ENCODE data around the gene SLC31A1. TPM values are rescaled to one million over a fixed set of nuclear protein-coding genes. Genes with fewer than 3 reads are reported as not detected.

Gene SLC31A1
- total RNA-seq, 1 donor, result 45.2 TPM

- DNase-seq (ENCODE audit: insufficient read length, low spot score, missing footprints), result no peak
- no peaks in the 10 kb centered on the region for H3K9me3 ChIP-seq (ENCODE audit: low read depth, low read length)
- H2AFZ ChIP-seq (ENCODE audit: low read length), result no peak overlapping the region
- no peak for TF ChIP-seq CTCF (IDR thresholded peaks at IDR 0.05; ENCODE audit: extremely low read depth, low read depth, low read length)
- H3K27me3 ChIP-seq (ENCODE audit: insufficient read depth, low read length), result no peaks in the 10 kb centered on the region
- no peaks in the 10 kb centered on the region for H3K4me1 ChIP-seq (ENCODE audit: insufficient read depth, low read length)
- peaks cover 33% of the 10 kb centered on the region for H3K36me3 ChIP-seq (ENCODE audit: insufficient read depth, low read length)
- H3K4me3 ChIP-seq (ENCODE audit: insufficient read depth, low read length), result no peak overlapping the region
- H3K79me2 ChIP-seq (ENCODE audit: insufficient read depth, low read length), result peaks cover 33% of the 10 kb centered on the region
- peaks cover 4% of the 10 kb centered on the region for H4K20me1 ChIP-seq (ENCODE audit: insufficient read depth, low read length)
- no peak overlapping the region for H3K27ac ChIP-seq (ENCODE audit: low read depth, low read length)
- H3K4me2 ChIP-seq (ENCODE audit: insufficient read depth, low read length), result no peak overlapping the region
Observed at GRCh38 chr9:113210815-113211214, 10.5 kb upstream of the SLC31A1 start.

- no peak for DNase-seq (ENCODE audit: insufficient read length, low spot score, missing footprints)
- no peak overlapping the region for H2AFZ ChIP-seq (ENCODE audit: low read length)
- H3K4me2 ChIP-seq (ENCODE audit: insufficient read depth, low read length), result no peak overlapping the region
- TF ChIP-seq CTCF (IDR thresholded peaks at IDR 0.05; ENCODE audit: extremely low read depth, low read depth, low read length), result no peak
- no peaks in the 10 kb centered on the region for H3K27me3 ChIP-seq (ENCODE audit: insufficient read depth, low read length)
- no peaks in the 10 kb centered on the region for H3K9me3 ChIP-seq (ENCODE audit: low read depth, low read length)
- H3K27ac ChIP-seq (ENCODE audit: low read depth, low read length), result no peak overlapping the region
- peaks cover 64% of the 10 kb centered on the region for H3K79me2 ChIP-seq (ENCODE audit: insufficient read depth, low read length)
- H3K4me1 ChIP-seq (ENCODE audit: insufficient read depth, low read length), result peaks cover 9% of the 10 kb centered on the region
- no peak overlapping the region for H3K4me3 ChIP-seq (ENCODE audit: insufficient read depth, low read length)
- peaks cover 4% of the 10 kb centered on the region for H4K20me1 ChIP-seq (ENCODE audit: insufficient read depth, low read length)
- peaks cover 6% of the 10 kb centered on the region for H3K36me3 ChIP-seq (ENCODE audit: insufficient read depth, low read length)
Observed at GRCh38 chr9:113215132-113215531, 6.2 kb upstream of the SLC31A1 start.

GRCh38 chr9:113216406-113216805 lies 4.9 kb upstream of the SLC31A1 start:
- Histone ChIP-seq H3K4me2 (ENCODE audit: insufficient read depth, low read length) (no peak overlapping the region), H3K79me2 (ENCODE audit: insufficient read depth, low read length) (peaks cover 74% of the 10 kb centered on the region)
- no peak for TF ChIP-seq CTCF (IDR thresholded peaks at IDR 0.05; ENCODE audit: extremely low read depth, low read depth, low read length)

GRCh38 chr9:113219186-113219936 lies 2.0 kb upstream of the SLC31A1 start:
- peaks cover 28% of the 10 kb centered on the region for H3K4me1 ChIP-seq (ENCODE audit: insufficient read depth, low read length)
- H3K9me3 ChIP-seq (ENCODE audit: low read depth, low read length), result no peaks in the 10 kb centered on the region
- peak overlapping the region; percentile 97 for H3K4me3 ChIP-seq (ENCODE audit: insufficient read depth, low read length)
- DNase-seq (ENCODE audit: insufficient read length, low spot score, missing footprints), result no peak
- peaks cover 90% of the 10 kb centered on the region for H3K79me2 ChIP-seq (ENCODE audit: insufficient read depth, low read length)
- H3K4me2 ChIP-seq (ENCODE audit: insufficient read depth, low read length), result peak overlapping the region; percentile 98
- H3K27ac ChIP-seq (ENCODE audit: low read depth, low read length), result peak overlapping the region; percentile 92
- peaks cover 6% of the 10 kb centered on the region for H3K36me3 ChIP-seq (ENCODE audit: insufficient read depth, low read length)
- H3K27me3 ChIP-seq (ENCODE audit: insufficient read depth, low read length), result no peaks in the 10 kb centered on the region
- no peak overlapping the region for H2AFZ ChIP-seq (ENCODE audit: low read length)
- peaks cover 6% of the 10 kb centered on the region for H4K20me1 ChIP-seq (ENCODE audit: insufficient read depth, low read length)
- TF ChIP-seq CTCF (IDR thresholded peaks at IDR 0.05; ENCODE audit: extremely low read depth, low read depth, low read length), result no peak

More at GRCh38 chr9:113216406-113216805, 4.9 kb upstream of the SLC31A1 start:
- H3K27ac ChIP-seq (ENCODE audit: low read depth, low read length), result no peak overlapping the region
- H3K4me3 ChIP-seq (ENCODE audit: insufficient read depth, low read length), result no peak overlapping the region
- peaks cover 10% of the 10 kb centered on the region for H4K20me1 ChIP-seq (ENCODE audit: insufficient read depth, low read length)
- peaks cover 6% of the 10 kb centered on the region for H3K36me3 ChIP-seq (ENCODE audit: insufficient read depth, low read length)
- H2AFZ ChIP-seq (ENCODE audit: low read length), result no peak overlapping the region
- peaks cover 15% of the 10 kb centered on the region for H3K4me1 ChIP-seq (ENCODE audit: insufficient read depth, low read length)
- no peaks in the 10 kb centered on the region for H3K9me3 ChIP-seq (ENCODE audit: low read depth, low read length)
- DNase-seq (ENCODE audit: insufficient read length, low spot score, missing footprints), result no peak
- H3K27me3 ChIP-seq (ENCODE audit: insufficient read depth, low read length), result no peaks in the 10 kb centered on the region

Measured in osteoblast (primary cell).